Femur (tissue), 1 donor: ENCODE results near the gene TUBA1C.
"Not testable (repeated sequence)": the region's sequence is repeated elsewhere in the genome, so short reads cannot be mapped to it uniquely, and the experiment has no call there.

ENCODE experiments used
- DNase-seq: peaks from one replicate; pipeline ENCODE4 v3.0.0-alpha.2; 2017

Gene TUBA1C

GRCh38 chr12:49255857-49256637, 8.8 kb upstream of the TUBA1C start:
- DNase-seq: no peak

DNA sequence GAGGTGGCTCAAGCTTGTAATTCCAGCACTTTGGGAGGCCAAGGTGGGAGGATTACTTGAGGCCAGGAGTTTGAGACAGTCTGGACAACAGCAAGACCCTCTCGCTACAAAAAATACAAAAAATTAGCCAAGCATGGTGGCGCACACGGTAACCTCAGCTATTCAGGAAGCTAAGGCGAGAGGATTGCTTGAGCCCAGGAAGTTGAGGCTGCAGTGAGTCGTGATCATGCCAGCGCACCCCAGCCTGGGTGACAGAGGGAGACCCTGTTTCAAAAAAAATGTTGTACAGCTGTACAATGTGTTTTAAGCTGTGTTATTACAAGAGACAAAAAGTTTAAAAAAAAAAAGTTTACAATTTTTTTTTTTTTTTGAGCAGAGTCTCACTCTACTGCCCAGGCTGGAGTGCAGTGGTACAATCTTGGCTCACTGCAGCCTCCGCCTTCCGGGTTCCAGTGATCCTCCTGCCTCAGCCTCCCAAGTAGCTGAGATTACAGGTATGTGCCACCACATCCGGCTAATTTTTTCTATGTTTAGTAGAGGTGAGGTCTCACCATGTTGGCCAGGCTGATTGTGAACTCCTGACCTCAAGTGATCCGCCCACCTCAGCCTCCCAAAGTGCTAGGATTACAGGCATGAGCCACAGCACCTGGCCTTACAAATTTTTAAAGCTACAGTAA, 7.2 kb upstream of the TUBA1C start:
- not testable (repeated sequence) for DNase-seq

DNA sequence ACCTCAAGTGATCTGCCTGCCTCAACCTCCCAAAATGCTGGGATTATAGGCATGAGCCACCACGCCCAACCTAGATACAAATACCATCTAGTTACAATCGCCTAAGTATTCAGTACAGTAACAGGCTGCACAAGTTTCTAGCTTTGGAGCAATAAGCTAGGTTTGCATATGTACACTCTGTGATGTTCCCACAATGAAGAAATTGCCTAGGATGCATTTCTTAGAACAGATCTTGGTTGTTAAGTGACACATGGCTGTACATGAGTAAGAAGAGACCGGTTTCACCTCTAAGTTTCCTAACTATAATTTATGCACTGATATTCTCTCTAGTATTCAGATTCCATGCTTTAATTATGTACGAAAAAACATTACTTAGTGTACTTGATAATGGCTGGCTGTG, 5.4 kb upstream of the TUBA1C start:
- DNase-seq: no peak

GRCh38 chr12:49260166-49260565, 4.7 kb upstream of the TUBA1C start:
- peak; percentile 62 for DNase-seq

GRCh38 chr12:49260571-49261363, 4.1 kb upstream of the TUBA1C start:
- DNase-seq: no peak

DNA sequence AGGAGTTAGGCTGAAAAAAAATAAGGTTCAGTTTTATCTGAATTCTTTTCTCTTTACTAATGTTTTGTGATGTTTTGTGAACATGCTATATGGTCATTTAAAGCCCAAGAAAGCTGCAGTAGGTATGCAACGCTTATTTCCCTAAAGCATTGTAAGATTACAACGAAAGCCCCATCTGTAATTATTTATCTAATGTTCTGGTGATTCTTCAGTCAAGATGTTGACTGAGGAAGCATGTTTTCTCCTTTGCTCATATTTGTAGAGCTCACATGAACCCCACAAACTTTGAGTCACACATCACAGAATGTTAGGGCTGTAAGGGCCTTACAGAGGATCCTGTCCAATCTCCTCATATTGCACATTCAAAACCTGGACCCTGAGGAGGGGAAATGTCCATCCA, 3.2 kb upstream of the TUBA1C start:
- DNase-seq: no peak

DNA sequence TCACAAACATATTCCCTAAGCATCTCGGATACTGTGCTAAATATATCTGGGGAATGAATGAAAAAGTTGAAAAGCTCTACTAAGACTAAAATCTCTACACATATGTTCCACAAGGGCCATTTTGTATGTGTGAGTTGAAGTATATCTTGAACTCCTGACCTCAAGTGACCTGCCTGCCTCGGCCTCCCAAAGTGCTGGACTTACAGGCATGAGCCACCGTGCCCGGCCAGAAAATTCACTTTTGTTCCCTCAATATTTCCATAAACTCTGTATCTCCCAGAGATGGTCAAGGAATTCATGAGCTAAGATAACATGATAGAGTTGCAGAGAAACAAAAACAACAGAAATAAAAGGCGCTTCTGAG, 1.5 kb upstream of the TUBA1C start:
- no peak for DNase-seq

DNA sequence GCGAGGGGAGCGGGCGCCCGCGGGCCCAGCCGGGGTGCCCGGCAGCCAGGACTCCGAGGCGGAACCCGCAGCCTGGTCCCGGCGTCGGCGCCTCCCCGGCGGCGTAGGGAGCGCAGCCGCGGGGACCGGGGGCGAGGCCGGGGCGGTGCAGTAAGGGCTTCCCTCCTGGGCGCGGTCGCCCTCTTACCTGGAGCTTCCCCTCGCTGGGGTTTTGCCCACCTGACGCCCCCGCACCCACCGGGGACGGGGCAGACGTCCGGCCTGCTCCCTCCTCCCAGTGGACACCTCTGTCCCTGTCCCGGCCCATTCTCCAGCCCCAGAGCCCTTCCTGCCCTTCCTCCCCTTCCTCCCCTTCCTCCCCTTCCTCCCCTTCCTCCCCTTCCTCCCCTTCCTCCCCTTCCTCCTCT, 413 bp upstream of the TUBA1C start:
- no peak for DNase-seq

GRCh38 chr12:49269191-49269590, 4.3 kb downstream of the TUBA1C start:
- not testable (repeated sequence) for DNase-seq

GRCh38 chr12:49272790-49273725, 8.2 kb downstream of the TUBA1C start:
- DNase-seq: no peak

GRCh38 chr12:49273726-49274395, 9.0 kb downstream of the TUBA1C start:
- DNase-seq: no peak

DNA sequence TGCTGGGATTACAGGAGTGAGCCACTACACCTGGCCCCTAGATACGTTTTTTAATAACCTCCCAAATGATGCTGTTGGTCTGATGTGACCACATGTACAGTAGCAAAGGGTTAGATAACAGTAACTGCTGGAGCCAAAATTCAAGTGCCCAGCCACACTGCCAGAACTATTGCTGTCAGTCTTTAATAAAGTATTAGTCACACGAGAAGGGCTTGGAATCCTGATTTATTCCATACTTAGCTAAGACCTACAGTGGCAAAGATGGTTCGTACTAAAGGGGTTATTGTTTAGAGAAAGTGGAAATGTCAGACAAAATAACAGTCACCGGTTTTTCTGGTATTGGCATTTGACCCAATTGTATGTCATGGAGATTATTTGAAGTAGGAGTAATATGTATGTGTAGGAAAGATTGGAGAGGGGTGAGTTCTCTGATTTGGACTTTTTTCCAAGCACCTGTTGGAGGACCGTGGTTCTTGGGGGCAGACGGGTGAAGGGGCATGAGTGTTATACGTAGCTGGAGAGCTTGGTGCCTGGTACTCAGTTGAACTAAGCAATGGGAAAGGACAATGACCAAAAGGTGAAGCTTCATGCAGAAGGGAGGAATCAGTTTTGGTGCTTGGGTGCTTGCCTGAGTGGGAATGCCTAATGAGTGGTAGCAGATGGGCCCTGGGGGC, 9.7 kb downstream of the TUBA1C start:
- no peak for DNase-seq

- DNase-seq: no peak
Observed at GRCh38 chr12:49276304-49277290, 11.7 kb downstream of the TUBA1C start.

DNA sequence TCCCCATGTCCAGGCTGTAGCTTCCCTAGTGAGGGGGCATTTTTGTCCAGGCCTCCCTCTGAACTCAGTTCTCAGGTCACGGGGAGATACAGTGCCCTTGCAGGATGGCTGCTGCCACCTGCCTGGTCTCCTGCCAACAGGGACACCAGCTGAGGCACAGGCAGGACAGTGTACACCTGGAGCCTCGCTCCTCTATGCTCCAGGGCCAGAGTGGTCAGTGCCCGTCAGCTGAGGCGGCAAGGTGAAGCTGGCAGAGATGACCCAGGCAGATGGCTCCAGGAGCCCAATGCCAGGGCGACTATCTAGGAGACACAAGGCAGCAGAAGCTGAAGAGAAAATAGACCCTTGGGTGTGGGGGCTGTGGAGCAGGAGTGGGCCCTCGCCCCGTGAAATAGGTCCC, 12.6 kb downstream of the TUBA1C start:
- DNase-seq: no peak

- no peak for DNase-seq
Observed at GRCh38 chr12:49279706-49280159, 14.9 kb downstream of the TUBA1C start.

DNA sequence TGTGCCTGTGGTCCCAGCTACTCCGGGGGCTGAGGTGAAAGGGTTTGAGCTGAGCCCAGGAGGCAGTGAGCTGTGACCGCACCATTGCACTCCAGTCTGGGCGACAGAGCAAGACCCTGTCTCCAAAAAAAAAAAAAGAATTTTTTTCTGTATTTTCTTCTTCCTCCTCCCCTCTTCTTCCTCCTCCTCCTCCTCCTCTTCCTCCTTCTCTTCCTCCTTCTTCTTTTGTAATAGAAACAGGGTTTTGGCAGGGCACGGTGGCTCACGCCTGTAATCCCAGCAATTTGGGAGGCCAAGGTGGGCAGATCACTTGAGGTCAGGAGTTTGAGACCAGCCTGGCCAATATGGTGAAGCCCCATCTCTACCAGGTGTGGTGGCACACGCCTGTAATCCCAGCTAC, 15.7 kb downstream of the TUBA1C start:
- not testable (repeated sequence) for DNase-seq

DNA sequence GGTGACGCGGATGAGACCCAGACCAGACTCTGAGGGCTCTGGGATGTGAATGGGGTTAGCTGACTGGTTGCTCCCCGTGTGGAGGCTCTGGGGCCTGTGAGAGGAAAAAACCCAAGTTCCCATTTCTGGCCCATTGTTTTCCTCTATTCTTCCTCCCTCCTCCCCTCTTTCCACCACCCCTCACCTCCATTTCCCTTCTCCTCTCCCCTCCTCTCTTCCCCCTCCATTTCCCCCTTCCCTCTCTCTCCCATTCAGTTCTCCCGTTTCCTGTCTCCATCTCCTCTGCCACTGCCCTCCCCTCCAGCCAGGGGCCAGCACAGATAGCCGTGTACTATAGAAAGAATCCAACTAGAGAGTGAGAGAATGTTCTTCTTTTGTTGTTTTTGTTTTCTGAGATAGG, 17.4 kb downstream of the TUBA1C start:
- DNase-seq: no peak

- DNase-seq: not testable (repeated sequence)
Observed at GRCh38 chr12:49282740-49283375, 18.0 kb downstream of the TUBA1C start.
